Hepatocyte (in vitro differentiated cells): ENCODE measurements around the gene RNF217. TPM values are rescaled to one million over a fixed set of nuclear protein-coding genes. Genes with fewer than 3 reads are reported as not detected.

Source experiments
- DNase-seq: peaks from one replicate; pipeline ENCODE4 v3.0.0-alpha.2; 2016; ENCODE audit warnings: low spot score
- H2AFZ ChIP-seq: fragments of 200-600 bp; sonication (generic); 2 replicates; pipeline ENCODE4 v1.6.0; 2016; ENCODE audit warnings: antibody characterized with exemption, mild to moderate bottlenecking
- H3K27ac ChIP-seq: fragments of 200-600 bp; sonication (generic); 2 replicates; pipeline ENCODE4 v1.5.1; 2016; ENCODE audit warnings: mild to moderate bottlenecking
- H3K27me3 ChIP-seq: fragments of 200-600 bp; sonication (generic); 2 replicates; pipeline ENCODE4 v1.6.1; 2016
- H3K36me3 ChIP-seq: fragments of 200-600 bp; sonication (generic); replicated peaks from 2 replicates; pipeline ENCODE4 v1.5.1; 2016; ENCODE audit warnings: low read depth; ENCODE audit not compliant: insufficient read depth
- H3K4me1 ChIP-seq: fragments of 200-600 bp; sonication (generic); 2 replicates; pipeline ENCODE4 v1.5.1; 2016; ENCODE audit warnings: mild to moderate bottlenecking, moderate library complexity; ENCODE audit not compliant: insufficient read depth
- H3K4me2 ChIP-seq: fragments of 200-600 bp; sonication (generic); 2 replicates; pipeline ENCODE4 v1.6.0; 2016
- H3K4me3 ChIP-seq: fragments of 200-600 bp; sonication (generic); 2 replicates; pipeline ENCODE4 v1.5.1; 2016; ENCODE audit warnings: mild to moderate bottlenecking
- H3K79me2 ChIP-seq: fragments of 200-600 bp; sonication (generic); 2 replicates; pipeline ENCODE4 v1.6.0; 2017; ENCODE audit warnings: mild to moderate bottlenecking
- H3K9me2 ChIP-seq: fragments of 200-600 bp; sonication (generic); replicated peaks from 2 replicates; pipeline ENCODE4 v1.6.0; 2017; ENCODE audit warnings: mild to moderate bottlenecking; ENCODE audit not compliant: insufficient read depth
- H3K9me3 ChIP-seq: fragments of 200-600 bp; sonication (generic); 2 replicates; pipeline ENCODE4 v1.5.1; 2016; ENCODE audit warnings: low read depth, mild to moderate bottlenecking
- H4K20me1 ChIP-seq: fragments of 200-600 bp; sonication (generic); 2 replicates; pipeline ENCODE4 v1.6.0; 2016; ENCODE audit warnings: mild to moderate bottlenecking; ENCODE audit not compliant: insufficient read depth, poor library complexity, severe bottlenecking
- EZH2 ChIP-seq: fragments of 200-600 bp; sonication (generic); IDR thresholded peaks from 2 replicates; pipeline ENCODE4 v1.6.1; 2016; ENCODE audit warnings: antibody characterized with exemption, mild to moderate bottlenecking, borderline replicate concordance
- EZH2phosphoT487 ChIP-seq: fragments of 200-600 bp; sonication (generic); IDR thresholded peaks from one replicate; pipeline ENCODE4 v1.6.1; 2018; ENCODE audit warnings: antibody characterized with exemption, mild to moderate bottlenecking, low read depth, moderate library complexity; ENCODE audit not compliant: unreplicated experiment, severe bottlenecking
- WGBS: methylation state at CpG from one replicate; pipeline ENCODE4 v1.1.6; 2016; ENCODE audit warnings: low lambda C conversion rate; ENCODE audit errors: missing lambda C conversion rate; 5-methylcytosine and 5-hydroxymethylcytosine counted together
- polyA plus RNA-seq: library from polyadenylated mRNA; unstranded; fragments of >200 nt; fragmentation: Nextera tagmentation; extraction: Ambion mirVana; gene quantifications from 2 replicates; pipeline ENCODE4 v1.2.1, GENCODE V29; 2016
- total RNA-seq: library from RNA; depleted of rRNA; stranded (reverse); fragments of >200 nt; gene quantifications from 2 replicates; pipeline ENCODE4 v1.2.3, GENCODE V29; 2014
- TF ChIP-seq, protein P1 (sequence below): fragments of 200-600 bp; sonication (generic); IDR thresholded peaks from 2 replicates; pipeline ENCODE4 v1.5.1; 2016; ENCODE audit warnings: antibody characterized with exemption, mild to moderate bottlenecking; ENCODE audit not compliant: poor library complexity

The RNF217 gene
- total and polyA plus RNA-seq, 2 experiments from 2014 or later = 8.8 to 18.4 TPM

DNA sequence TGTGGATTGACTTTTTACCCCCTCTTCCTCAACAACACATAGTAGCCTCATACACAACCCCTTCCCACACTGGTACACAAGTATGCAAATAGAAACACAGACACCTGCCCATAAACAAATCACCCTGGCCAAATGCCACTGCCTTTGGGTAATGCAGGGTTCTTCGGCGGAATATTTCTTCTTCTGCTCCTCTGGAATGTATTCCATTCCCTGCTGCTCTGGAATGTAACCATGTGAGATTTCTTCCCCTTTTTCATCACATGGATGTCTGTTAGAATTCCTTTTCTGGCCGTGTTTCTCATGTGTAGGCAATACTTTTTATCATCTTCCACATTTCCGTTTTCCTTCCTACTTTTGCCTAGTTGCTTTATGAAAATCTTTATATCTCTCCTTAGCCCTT, 115.2 kb downstream of the RNF217 start:
- Histone ChIP-seq H3K4me2 (no peak overlapping the region), H3K9me3 (no peaks in the 10 kb centered on the region), H3K79me2 (no peaks in the 10 kb centered on the region), H3K9me2 (no peaks in the 10 kb centered on the region), H3K27me3 (no peaks in the 10 kb centered on the region), H3K4me1 (no peaks in the 10 kb centered on the region), H3K36me3 (no peaks in the 10 kb centered on the region), H3K4me3 (no peak overlapping the region), H4K20me1 (no peaks in the 10 kb centered on the region), H2AFZ (no peak overlapping the region), H3K27ac (no peak overlapping the region)
- TF ChIP-seq, protein P1, sequence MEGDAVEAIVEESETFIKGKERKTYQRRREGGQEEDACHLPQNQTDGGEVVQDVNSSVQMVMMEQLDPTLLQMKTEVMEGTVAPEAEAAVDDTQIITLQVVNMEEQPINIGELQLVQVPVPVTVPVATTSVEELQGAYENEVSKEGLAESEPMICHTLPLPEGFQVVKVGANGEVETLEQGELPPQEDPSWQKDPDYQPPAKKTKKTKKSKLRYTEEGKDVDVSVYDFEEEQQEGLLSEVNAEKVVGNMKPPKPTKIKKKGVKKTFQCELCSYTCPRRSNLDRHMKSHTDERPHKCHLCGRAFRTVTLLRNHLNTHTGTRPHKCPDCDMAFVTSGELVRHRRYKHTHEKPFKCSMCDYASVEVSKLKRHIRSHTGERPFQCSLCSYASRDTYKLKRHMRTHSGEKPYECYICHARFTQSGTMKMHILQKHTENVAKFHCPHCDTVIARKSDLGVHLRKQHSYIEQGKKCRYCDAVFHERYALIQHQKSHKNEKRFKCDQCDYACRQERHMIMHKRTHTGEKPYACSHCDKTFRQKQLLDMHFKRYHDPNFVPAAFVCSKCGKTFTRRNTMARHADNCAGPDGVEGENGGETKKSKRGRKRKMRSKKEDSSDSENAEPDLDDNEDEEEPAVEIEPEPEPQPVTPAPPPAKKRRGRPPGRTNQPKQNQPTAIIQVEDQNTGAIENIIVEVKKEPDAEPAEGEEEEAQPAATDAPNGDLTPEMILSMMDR = no peak
- TF ChIP-seq EZH2 (no peak), EZH2phosphoT487 (no peak)
- WGBS = 76% methylated on average over 4 of the region's 4 CpGs
- DNase-seq = no peak

DNA sequence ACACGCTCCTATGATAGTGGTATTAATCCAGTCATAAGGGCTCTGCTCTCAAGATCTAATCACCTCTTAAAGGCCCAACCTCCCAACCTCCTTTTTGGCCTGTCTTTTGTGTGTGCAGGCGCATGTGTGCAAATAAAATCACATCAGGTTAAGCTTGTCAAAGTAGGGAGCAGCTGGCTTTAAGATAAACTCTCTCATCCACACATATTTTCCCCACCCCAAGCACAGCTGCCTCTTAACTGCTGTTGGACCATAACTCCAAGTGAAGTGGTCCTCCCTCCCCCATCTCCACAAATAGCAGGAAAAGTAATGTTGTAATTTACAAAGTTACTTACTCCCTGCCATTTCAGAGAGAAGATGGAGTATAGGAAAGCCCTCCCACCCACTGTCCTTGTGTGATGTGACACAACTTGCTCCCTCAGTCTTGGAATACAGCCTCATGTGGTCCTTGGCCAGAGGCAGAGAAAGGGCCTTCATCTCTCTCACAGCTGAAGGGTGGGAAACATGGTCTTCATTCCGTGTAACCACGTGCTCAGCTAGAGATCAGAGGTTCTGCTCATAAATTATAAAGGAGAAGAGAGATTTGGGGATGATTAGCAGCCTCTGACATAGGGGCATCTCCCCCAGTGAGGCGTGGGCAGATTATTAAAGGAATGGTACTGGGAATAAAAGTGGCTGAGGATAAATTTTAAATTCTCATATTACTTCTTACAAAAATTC, 116.5 kb downstream of the RNF217 start:
- H2AFZ ChIP-seq = no peak overlapping the region
- H3K79me2 ChIP-seq = no peaks in the 10 kb centered on the region
- H3K9me2 ChIP-seq = no peaks in the 10 kb centered on the region
- H3K4me1 ChIP-seq = no peaks in the 10 kb centered on the region
- TF ChIP-seq, protein P1 = no peak
- TF ChIP-seq EZH2 = no peak
- no peak for TF ChIP-seq EZH2phosphoT487
- H3K4me3 ChIP-seq = no peak overlapping the region
- no peak for DNase-seq
- H3K27me3 ChIP-seq = no peaks in the 10 kb centered on the region
- H3K36me3 ChIP-seq = no peaks in the 10 kb centered on the region
- H3K9me3 ChIP-seq = no peaks in the 10 kb centered on the region
- H3K4me2 ChIP-seq = no peak overlapping the region
- WGBS = 87% methylated on average over 5 of the region's 5 CpGs
- no peak overlapping the region for H3K27ac ChIP-seq
- no peaks in the 10 kb centered on the region for H4K20me1 ChIP-seq

DNA sequence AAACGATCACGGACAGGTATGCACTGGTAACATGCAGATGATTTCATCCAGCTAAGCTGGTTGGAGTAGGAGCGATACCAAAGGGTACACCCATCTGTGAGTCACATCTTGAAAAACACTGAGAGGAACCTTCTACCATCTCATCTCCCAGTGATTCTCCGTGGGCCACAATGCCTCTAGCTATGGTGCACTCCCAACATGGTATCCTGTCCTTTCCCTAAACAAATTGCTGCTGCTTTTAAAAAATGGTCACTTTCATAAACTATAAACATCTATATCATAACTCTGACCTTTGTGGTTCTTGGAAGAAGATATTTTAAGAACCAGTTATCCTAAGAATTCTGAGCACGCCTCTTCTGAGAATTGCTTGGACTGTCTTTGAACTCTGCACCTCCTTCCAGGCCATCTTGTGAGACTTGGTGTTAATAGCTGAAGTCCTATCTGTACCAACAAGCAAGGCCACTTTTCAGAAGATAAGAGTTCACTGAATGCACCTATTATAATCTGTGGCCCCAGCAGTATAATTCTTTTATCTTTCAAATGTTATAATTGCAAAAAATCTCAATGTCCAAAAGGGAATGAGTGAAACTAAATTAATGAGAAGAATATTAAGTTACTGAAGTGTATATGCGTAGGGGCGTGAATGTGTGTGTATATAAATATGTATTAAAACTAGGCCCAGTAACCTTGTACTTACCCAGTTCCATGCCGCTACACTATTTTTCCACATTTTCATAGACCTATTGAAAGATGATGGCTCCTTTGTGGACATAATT, 120.9 kb downstream of the RNF217 start:
- Histone ChIP-seq H3K27ac (no peak overlapping the region), H3K9me2 (no peaks in the 10 kb centered on the region), H3K79me2 (no peaks in the 10 kb centered on the region), H3K4me2 (no peak overlapping the region), H3K9me3 (no peaks in the 10 kb centered on the region), H3K27me3 (no peaks in the 10 kb centered on the region), H2AFZ (no peak overlapping the region), H3K4me3 (no peak overlapping the region), H4K20me1 (no peaks in the 10 kb centered on the region), H3K4me1 (no peaks in the 10 kb centered on the region), H3K36me3 (no peaks in the 10 kb centered on the region)
- TF ChIP-seq, protein P1 = no peak
- TF ChIP-seq EZH2 = no peak
- no peak for TF ChIP-seq EZH2phosphoT487
- DNase-seq = no peak
- 95% methylated on average over 8 of the region's 8 CpGs for WGBS
